CD4-positive, CD25-positive, alpha-beta regulatory T cell (primary cell): ENCODE data around the gene FOSL1. TPM values are rescaled to one million over a fixed set of nuclear protein-coding genes. Genes with fewer than 3 reads are reported as not detected.

Source experiments
- ATAC-seq, 2 donors: fragments of 150-1000 bp; cut with Tn5 transposase; one replicate each; pipeline ENCODE4 v1.10.0; 2021; ENCODE audit warnings: low read depth in 2 of 2, moderate number of reproducible peaks in 2 of 2, moderate library complexity in 1 of 2
- DNase-seq, 3 donors: peaks; one replicate each; pipeline versions ENCODE4 v3.0.0 to v3.0.0-alpha.2; 2012 to 2022; ENCODE audit warnings: mixed read lengths in 1 of 3
- H3K27ac ChIP-seq: one replicate; pipeline ENCODE4 v1.7.0; 2013; ENCODE audit warnings: mild to moderate bottlenecking, low read length; ENCODE audit not compliant: insufficient read depth, poor library complexity, severe bottlenecking
- H3K27me3 ChIP-seq: one replicate; pipeline ENCODE4 v1.7.0; 2013; ENCODE audit warnings: low read length; ENCODE audit not compliant: control insufficient read depth, insufficient read depth
- H3K36me3 ChIP-seq: one replicate; pipeline ENCODE4 v1.7.0; 2013; ENCODE audit warnings: mild to moderate bottlenecking, low read length, moderate library complexity; ENCODE audit not compliant: control insufficient read depth, insufficient read depth
- H3K4me1 ChIP-seq: 2 replicates; pipeline ENCODE4 v1.7.0; 2013; ENCODE audit warnings: mild to moderate bottlenecking, low read length; ENCODE audit not compliant: insufficient read depth, control insufficient read depth, poor library complexity, severe bottlenecking
- H3K4me3 ChIP-seq: one replicate; pipeline ENCODE4 v1.7.0; 2013; ENCODE audit warnings: low read depth, mild to moderate bottlenecking, low read length, moderate library complexity
- H3K9me3 ChIP-seq, 2 experiments: 1 replicate in 1 of 2; 2 replicates in 1 of 2; pipeline ENCODE4 v1.7.0; 2013; ENCODE audit warnings: low read length in 2 of 2, mild to moderate bottlenecking in 1 of 2, moderate library complexity in 1 of 2; ENCODE audit not compliant: control insufficient read depth in 2 of 2
- H3K27ac Mint-ChIP-seq, 3 donors: one replicate each; pipeline ENCODE4 v1.8.0; 2020 to 2022; ENCODE audit warnings: mild to moderate bottlenecking in 3 of 3, mixed read lengths in 3 of 3, moderate library complexity in 2 of 3
- H3K27me3 Mint-ChIP-seq: one replicate; pipeline ENCODE4 v1.8.0; 2022; ENCODE audit warnings: mild to moderate bottlenecking, mixed read lengths
- H3K36me3 Mint-ChIP-seq: one replicate; pipeline ENCODE4 v1.8.0; 2020; ENCODE audit warnings: mixed read lengths
- H3K4me1 Mint-ChIP-seq, 4 donors: one replicate each; pipeline ENCODE4 v1.8.0; 2020 to 2022; ENCODE audit warnings: mixed read lengths in 4 of 4, mild to moderate bottlenecking in 1 of 4
- H3K4me3 Mint-ChIP-seq, 4 donors: one replicate each; pipeline ENCODE4 v1.8.0; 2020 to 2022; ENCODE audit warnings: mild to moderate bottlenecking in 4 of 4, mixed read lengths in 4 of 4, moderate library complexity in 3 of 4
- H3K9me3 Mint-ChIP-seq, 7 donors: one replicate each; pipeline ENCODE4 v1.8.0; 2020 to 2022; ENCODE audit warnings: mixed read lengths in 7 of 7, mild to moderate bottlenecking in 3 of 7, moderate library complexity in 2 of 7
- polyA plus RNA-seq, 4 donors: library from polyadenylated mRNA; unstranded; fragments of 300-500 nt; fragmentation: Illumina TruSeq; gene quantifications; one replicate each; pipeline ENCODE4 v1.2.3, GENCODE V29; 2021
- total RNA-seq: library from RNA; stranded (reverse); gene quantifications from one replicate; pipeline ENCODE4 v1.2.3, GENCODE V29; 2022

The FOSL1 gene
- total and polyA plus RNA-seq, 5 donors from 2014 or later = 2.7 TPM; not detected in 4

- H3K27me3 ChIP-seq = no peaks in the 10 kb centered on the region
- no peak overlapping the region for H3K4me3 ChIP-seq
- H3K36me3 ChIP-seq = peaks cover 2% of the 10 kb centered on the region
- H3K27ac ChIP-seq = no peak overlapping the region
- H3K36me3 Mint-ChIP-seq = no peaks in the 10 kb centered on the region
- peak overlapping the region in 2 of 3 donors; percentile 26 to 32 for H3K27ac Mint-ChIP-seq
- H3K9me3 Mint-ChIP-seq = no peaks in the 10 kb centered on the region
- ATAC-seq (no peak), DNase-seq (no peak)
- H3K4me1 Mint-ChIP-seq = peaks cover 0 to 27% (median 10%) of the 10 kb centered on the region in 4 donors
- H3K9me3 ChIP-seq = no peaks in the 10 kb centered on the region
- peak overlapping the region in 3 of 4 donors; percentile 44 to 81 (median 52) for H3K4me3 Mint-ChIP-seq
- H3K4me1 ChIP-seq = peaks cover 16% of the 10 kb centered on the region
- peaks cover 11% of the 10 kb centered on the region for H3K27me3 Mint-ChIP-seq
Observed at GRCh38 chr11:65871811-65872548, 28.2 kb downstream of the FOSL1 start.

- ATAC-seq = no peak
- H3K4me3 Mint-ChIP-seq = peak overlapping the region in 2 of 4 donors; percentile 66 to 75
- H3K27me3 ChIP-seq = no peaks in the 10 kb centered on the region
- H3K27ac Mint-ChIP-seq = peak overlapping the region in 1 of 3 donors; percentile 20
- H3K9me3 Mint-ChIP-seq = no peaks in the 10 kb centered on the region
- H3K4me3 ChIP-seq = no peak overlapping the region
- no peak overlapping the region for H3K27ac ChIP-seq
- DNase-seq = no peak
- no peaks in the 10 kb centered on the region for H3K36me3 Mint-ChIP-seq
- H3K27me3 Mint-ChIP-seq = peaks cover 11% of the 10 kb centered on the region
- peaks cover 16% of the 10 kb centered on the region for H3K4me1 ChIP-seq
- H3K36me3 ChIP-seq = peaks cover 4% of the 10 kb centered on the region
- no peaks in the 10 kb centered on the region for H3K9me3 ChIP-seq
- H3K4me1 Mint-ChIP-seq = peaks cover 0 to 24% (median 10%) of the 10 kb centered on the region in 4 donors
Observed at GRCh38 chr11:65870706-65871681, 29.2 kb downstream of the FOSL1 start.

GRCh38 chr11:65870307-65870658 is 29.9 kb downstream of the FOSL1 start:
- Mint-ChIP-seq H3K27me3 (peaks cover 11% of the 10 kb centered on the region), H3K4me3 (peak overlapping the region in 1 of 4 donors; percentile 75), H3K27ac (peak overlapping the region in 1 of 3 donors; percentile 90), H3K9me3 (no peaks in the 10 kb centered on the region), H3K4me1 (peaks cover 0 to 24% (median 10%) of the 10 kb centered on the region in 4 donors), H3K36me3 (no peaks in the 10 kb centered on the region)
- Histone ChIP-seq H3K27ac (no peak overlapping the region), H3K4me1 (peaks cover 16% of the 10 kb centered on the region), H3K4me3 (no peak overlapping the region), H3K27me3 (no peaks in the 10 kb centered on the region), H3K9me3 (no peaks in the 10 kb centered on the region), H3K36me3 (peaks cover 9% of the 10 kb centered on the region)
- ATAC-seq (no peak), DNase-seq (no peak)

GRCh38 chr11:65869643-65870306 is 30.4 kb downstream of the FOSL1 start:
- H3K36me3 ChIP-seq = peaks cover 14% of the 10 kb centered on the region
- H3K9me3 ChIP-seq = no peaks in the 10 kb centered on the region
- H3K36me3 Mint-ChIP-seq = peaks cover 3% of the 10 kb centered on the region
- no peak for ATAC-seq
- peaks cover 16% of the 10 kb centered on the region for H3K4me1 ChIP-seq
- no peak overlapping the region for H3K4me3 ChIP-seq
- H3K27me3 ChIP-seq = no peaks in the 10 kb centered on the region
- peak overlapping the region in 1 of 3 donors; percentile 90 for H3K27ac Mint-ChIP-seq
- H3K4me1 Mint-ChIP-seq = peaks cover 0 to 24% (median 10%) of the 10 kb centered on the region in 4 donors
- H3K27me3 Mint-ChIP-seq = peaks cover 11% of the 10 kb centered on the region
- no peak for DNase-seq
- no peak overlapping the region for H3K27ac ChIP-seq
- no peaks in the 10 kb centered on the region for H3K9me3 Mint-ChIP-seq
- peak overlapping the region in 3 of 4 donors; percentile 63 to 80 (median 65) for H3K4me3 Mint-ChIP-seq

- peaks cover 11% of the 10 kb centered on the region for H3K27me3 Mint-ChIP-seq
- ATAC-seq (no peak), DNase-seq (no peak)
- peaks cover 14% of the 10 kb centered on the region for H3K4me1 ChIP-seq
- peaks cover 3% of the 10 kb centered on the region for H3K36me3 Mint-ChIP-seq
- no peaks in the 10 kb centered on the region for H3K9me3 Mint-ChIP-seq
- no peaks in the 10 kb centered on the region for H3K9me3 ChIP-seq
- H3K27me3 ChIP-seq = no peaks in the 10 kb centered on the region
- H3K36me3 ChIP-seq = peaks cover 23% of the 10 kb centered on the region
- peak overlapping the region in 1 of 3 donors; percentile 67 for H3K27ac Mint-ChIP-seq
- H3K4me1 Mint-ChIP-seq = peaks cover 0 to 21% (median 9%) of the 10 kb centered on the region in 4 donors
- H3K4me3 Mint-ChIP-seq = peak overlapping the region in 1 of 4 donors; percentile 80
- no peak overlapping the region for H3K27ac ChIP-seq
- H3K4me3 ChIP-seq = no peak overlapping the region
Observed at GRCh38 chr11:65868907-65869306, 31.3 kb downstream of the FOSL1 start.

- Mint-ChIP-seq H3K4me3 (peak overlapping the region in 1 of 4 donors; percentile 69), H3K27ac (no peak overlapping the region), H3K4me1 (peaks cover 0 to 14% (median 6%) of the 10 kb centered on the region in 4 donors), H3K9me3 (no peaks in the 10 kb centered on the region), H3K36me3 (peaks cover 3% of the 10 kb centered on the region), H3K27me3 (peaks cover 7% of the 10 kb centered on the region)
- Histone ChIP-seq H3K27me3 (no peaks in the 10 kb centered on the region), H3K27ac (no peak overlapping the region), H3K4me1 (peaks cover 8% of the 10 kb centered on the region), H3K9me3 (no peaks in the 10 kb centered on the region), H3K36me3 (peaks cover 29% of the 10 kb centered on the region), H3K4me3 (no peak overlapping the region)
- ATAC-seq = peak in 1 of 2 donors; percentile 54
- peak in 1 of 3 donors; percentile 39 for DNase-seq
Observed at GRCh38 chr11:65868076-65868667, 32.0 kb downstream of the FOSL1 start.
